GM19238 (cell line): ENCODE data around the gene MCFD2.
"Not testable (repeated sequence)": the region's sequence is repeated elsewhere in the genome, so short reads cannot be mapped to it uniquely, and the experiment has no call there.

Experiments
- DNase-seq: peaks from one replicate; pipeline ENCODE4 v3.0.0; 2011; ENCODE audit warnings: low spot score; ENCODE audit not compliant: insufficient read length

Gene MCFD2

GRCh38 chr2:46904908-46905678, 10.5 kb downstream of the MCFD2 start:
- not testable (repeated sequence) for DNase-seq

GRCh38 chr2:46902980-46903379, 12.6 kb downstream of the MCFD2 start:
- DNase-seq = not testable (repeated sequence)

GRCh38 chr2:46902465-46902864, 13.1 kb downstream of the MCFD2 start:
- no peak for DNase-seq

GRCh38 chr2:46901611-46902010, 14.0 kb downstream of the MCFD2 start:
- DNase-seq = no peak

GRCh38 chr2:46900381-46900780, 15.2 kb downstream of the MCFD2 start:
- DNase-seq = no peak

- no peak for DNase-seq
Observed at GRCh38 chr2:46899053-46899452, 16.6 kb downstream of the MCFD2 start.

GRCh38 chr2:46898024-46898423, 17.6 kb downstream of the MCFD2 start:
- no peak for DNase-seq

GRCh38 chr2:46893269-46893939, 22.2 kb downstream of the MCFD2 start:
- DNase-seq = no peak

GRCh38 chr2:46891956-46892553, 23.6 kb downstream of the MCFD2 start:
- DNase-seq = no peak

GRCh38 chr2:46888421-46888952, 27.1 kb downstream of the MCFD2 start:
- no peak for DNase-seq

- DNase-seq = no peak
Observed at GRCh38 chr2:46887028-46887885, 28.3 kb downstream of the MCFD2 start.

GRCh38 chr2:46886268-46887027, 29.2 kb downstream of the MCFD2 start:
- DNase-seq = no peak

GRCh38 chr2:46885376-46885775, 30.2 kb downstream of the MCFD2 start:
- no peak for DNase-seq

GRCh38 chr2:46879511-46879910, 36.1 kb downstream of the MCFD2 start:
- no peak for DNase-seq

GRCh38 chr2:46878886-46879285, 36.7 kb downstream of the MCFD2 start:
- DNase-seq = no peak

- no peak for DNase-seq
Observed at GRCh38 chr2:46878240-46878877, 37.2 kb downstream of the MCFD2 start.

- no peak for DNase-seq
Observed at GRCh38 chr2:46877619-46878113, 37.9 kb downstream of the MCFD2 start.

GRCh38 chr2:46876741-46877384, 38.7 kb downstream of the MCFD2 start:
- DNase-seq = no peak

GRCh38 chr2:46875962-46876689, 39.5 kb downstream of the MCFD2 start:
- DNase-seq = not testable (repeated sequence)
